Stimulated activated CD8-positive, alpha-beta memory T cell treated with anti-CD3 and anti-CD28 coated beads, Interleukin-15, amount 100 ng/mL, for 4 hours (primary cell): ENCODE measurements around the gene BBS9.
"Not testable (repeated sequence)": the region's sequence is repeated elsewhere in the genome, so short reads cannot be mapped to it uniquely, and the experiment has no call there.

Experiments
- DNase-seq, 2 donors: peaks; one replicate each; pipeline ENCODE4 v3.0.0-alpha.2; 2020; ENCODE audit warnings: low read depth in 2 of 2

BBS9 gene

DNA sequence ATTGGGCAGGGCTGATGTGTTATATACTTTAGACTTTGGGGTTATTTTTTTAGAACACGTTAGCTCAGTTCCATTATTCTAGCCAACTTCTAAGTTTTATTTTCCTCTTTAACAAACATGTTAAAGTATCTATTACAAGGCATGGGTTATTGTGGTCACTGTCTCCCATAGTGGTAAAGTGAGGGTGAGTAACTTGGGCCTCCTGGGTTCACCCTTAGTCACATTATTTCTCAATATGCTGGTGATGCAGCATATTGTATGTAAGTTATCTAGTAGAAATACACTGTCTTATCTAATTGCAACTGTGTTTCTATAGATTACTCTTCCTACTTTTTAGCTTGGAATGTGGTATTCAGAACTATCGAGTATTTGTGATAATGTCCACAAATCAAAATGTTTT is 65.9 kb downstream of the BBS9 start:
- DNase-seq, result no peak

DNA sequence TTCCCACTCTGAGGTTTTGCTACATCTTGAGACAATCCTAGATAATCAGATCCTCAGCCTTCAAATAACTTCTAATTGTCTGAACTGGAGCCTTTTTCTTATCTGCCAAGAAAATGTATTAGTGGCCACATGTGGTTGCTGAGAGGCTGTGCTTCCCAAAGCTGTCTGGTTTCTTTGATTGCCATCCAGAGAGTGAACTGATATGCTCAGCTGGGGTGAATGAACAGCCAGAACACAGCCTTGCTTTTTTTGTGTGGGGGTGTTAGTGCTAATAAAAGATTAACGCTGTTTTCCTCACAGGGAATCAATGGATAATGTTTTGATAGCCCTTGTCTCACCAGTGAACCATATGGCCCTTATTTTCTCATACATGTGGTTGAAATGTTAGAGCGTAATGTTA is 66.9 kb downstream of the BBS9 start:
- DNase-seq, result no peak

DNA sequence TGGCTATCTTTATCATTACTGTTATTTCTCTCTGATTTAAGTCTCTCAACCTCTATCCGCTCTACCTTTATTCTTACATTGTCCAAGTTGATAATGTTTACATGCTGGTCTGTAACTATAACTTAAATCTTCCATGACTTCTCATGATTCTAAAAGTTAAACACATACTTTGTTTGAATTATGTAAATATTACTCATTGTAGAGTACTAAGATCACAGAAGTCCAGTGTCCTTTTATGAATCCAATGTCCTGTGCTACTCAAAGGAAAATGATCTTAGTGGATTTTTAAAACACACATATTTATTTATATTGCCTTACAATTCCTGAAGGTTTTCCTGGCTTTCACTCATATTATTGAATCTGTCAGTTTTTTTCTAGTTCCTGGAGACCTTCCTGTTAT is 70.9 kb downstream of the BBS9 start:
- DNase-seq, result no peak

- no peak for DNase-seq
Measured at GRCh38 chr7:33201821-33202220, 72.5 kb downstream of the BBS9 start.

- DNase-seq, result no peak
Measured at GRCh38 chr7:33210958-33211357, 81.6 kb downstream of the BBS9 start.

DNA sequence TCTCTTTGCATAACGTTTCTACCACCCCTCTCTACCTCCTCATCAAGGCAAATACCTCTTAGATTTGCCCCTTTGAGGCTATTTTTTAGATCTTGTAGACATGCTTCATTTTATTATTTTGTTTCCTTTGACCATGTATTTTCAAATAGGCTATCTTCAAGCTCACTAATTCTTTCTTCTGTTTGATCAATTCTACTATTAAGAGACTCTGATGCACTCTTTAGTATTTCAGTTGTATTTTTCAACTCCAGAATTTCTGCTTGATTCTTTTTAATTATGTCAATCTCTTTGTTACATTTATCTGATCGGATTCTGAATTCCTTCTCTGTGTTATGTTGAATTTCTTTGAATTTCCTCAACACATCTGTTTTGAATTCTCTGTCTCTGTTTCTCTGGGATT is 82.8 kb downstream of the BBS9 start:
- no peak for DNase-seq

DNA sequence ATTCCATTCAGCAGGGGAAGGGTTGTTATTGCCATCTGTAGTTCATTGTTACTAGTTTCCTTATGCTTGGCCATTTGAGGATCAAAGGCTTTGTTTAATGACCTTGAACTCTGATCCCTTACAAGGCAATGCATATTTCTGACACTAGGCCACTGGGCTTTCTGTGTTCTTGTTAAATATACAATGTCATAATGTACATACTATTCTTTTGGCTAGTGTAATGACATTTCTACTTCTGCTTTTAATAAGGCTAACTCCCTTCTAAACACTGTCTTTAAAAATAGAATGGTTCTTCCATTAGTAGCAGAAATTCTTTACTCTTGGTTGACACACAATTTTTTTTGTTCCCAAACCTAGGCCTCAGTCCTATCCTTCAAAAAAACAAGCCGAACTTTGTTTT is 86.6 kb downstream of the BBS9 start:
- DNase-seq, result no peak

DNA sequence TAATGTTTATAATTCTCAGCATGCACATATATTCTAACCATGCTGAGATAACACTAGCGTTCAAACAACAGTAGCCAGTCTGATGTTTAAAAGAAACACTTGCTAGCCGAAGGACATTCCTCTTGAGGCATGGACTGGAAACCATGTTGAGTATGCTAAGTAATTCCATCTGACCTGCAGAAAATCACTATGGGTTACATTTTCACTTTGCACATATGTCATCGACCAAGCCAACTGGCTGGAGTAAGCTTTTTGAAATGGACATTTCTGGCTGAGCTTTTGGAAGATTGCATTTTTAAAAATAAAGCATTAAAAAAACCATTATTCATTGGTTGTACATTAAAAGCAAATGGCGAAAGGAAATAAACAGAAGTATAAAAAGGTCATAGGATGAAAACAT is 88.2 kb downstream of the BBS9 start:
- DNase-seq, result no peak

- not testable (repeated sequence) for DNase-seq
Measured at GRCh38 chr7:33218841-33219535, 89.6 kb downstream of the BBS9 start.

DNA sequence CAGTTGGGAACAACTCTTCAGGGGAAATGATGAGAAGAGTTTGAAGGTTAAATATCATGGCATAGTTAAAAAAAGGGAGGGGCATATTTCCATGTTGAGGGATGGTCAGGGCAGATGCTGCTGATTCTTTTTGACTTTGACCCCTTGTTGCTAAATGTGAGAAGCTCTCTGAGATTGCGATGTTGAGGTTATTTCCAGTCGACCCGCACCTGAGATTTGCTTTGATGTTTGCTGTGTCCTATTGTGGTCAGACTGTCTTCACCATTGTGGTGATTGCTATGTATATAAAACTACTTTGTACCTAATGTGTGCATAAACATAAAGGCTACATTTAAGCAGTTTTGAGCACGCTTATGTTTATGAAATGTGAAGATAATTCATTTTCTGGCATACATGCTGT is 90.9 kb downstream of the BBS9 start:
- no peak for DNase-seq

GRCh38 chr7:33221390-33221789 is 92.0 kb downstream of the BBS9 start:
- no peak for DNase-seq

DNA sequence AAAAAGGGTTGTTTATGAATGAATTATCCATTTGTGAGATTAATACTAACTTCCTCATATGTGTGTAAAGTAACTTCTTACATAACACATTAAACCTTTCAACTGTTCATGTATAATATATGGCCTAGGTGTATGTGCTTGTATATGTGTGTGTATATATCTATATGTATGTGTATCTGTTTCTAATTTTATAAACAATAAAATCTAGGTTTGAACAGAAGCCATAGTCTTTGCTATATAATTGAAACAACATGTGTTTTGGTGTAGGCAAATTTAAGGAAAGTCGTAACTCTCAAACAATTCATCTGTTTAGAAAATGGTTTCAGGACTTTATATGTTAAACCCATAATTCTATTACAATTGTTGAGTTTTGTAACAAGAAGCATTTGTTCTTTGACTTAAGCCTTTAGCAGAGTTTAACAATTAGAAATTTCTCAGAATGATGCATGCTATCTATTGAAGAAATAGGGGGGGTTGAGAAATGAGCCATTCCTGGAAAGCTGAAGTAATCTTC is 103.3 kb downstream of the BBS9 start:
- no peak for DNase-seq

DNA sequence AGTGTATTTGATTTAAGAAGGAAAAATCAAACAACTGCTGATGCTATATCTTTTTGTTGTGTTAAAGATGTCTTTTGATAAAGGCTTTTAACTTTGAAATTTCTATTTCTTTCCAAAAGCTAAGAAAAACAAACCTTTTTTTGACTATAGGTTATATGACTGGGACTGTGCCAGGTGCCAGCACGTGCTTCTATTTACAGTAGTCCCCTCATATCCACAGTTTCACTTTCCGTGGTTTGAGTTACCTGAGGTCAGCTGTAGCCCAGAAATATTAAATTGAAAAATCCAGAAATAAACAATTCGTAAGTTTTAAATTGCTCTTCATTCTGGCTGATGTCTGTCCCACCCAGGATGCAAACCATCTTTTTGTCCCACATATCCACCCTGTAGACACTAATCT is 104.3 kb downstream of the BBS9 start:
- no peak for DNase-seq

- DNase-seq, result no peak
Measured at GRCh38 chr7:33237036-33237435, 107.7 kb downstream of the BBS9 start.

DNA sequence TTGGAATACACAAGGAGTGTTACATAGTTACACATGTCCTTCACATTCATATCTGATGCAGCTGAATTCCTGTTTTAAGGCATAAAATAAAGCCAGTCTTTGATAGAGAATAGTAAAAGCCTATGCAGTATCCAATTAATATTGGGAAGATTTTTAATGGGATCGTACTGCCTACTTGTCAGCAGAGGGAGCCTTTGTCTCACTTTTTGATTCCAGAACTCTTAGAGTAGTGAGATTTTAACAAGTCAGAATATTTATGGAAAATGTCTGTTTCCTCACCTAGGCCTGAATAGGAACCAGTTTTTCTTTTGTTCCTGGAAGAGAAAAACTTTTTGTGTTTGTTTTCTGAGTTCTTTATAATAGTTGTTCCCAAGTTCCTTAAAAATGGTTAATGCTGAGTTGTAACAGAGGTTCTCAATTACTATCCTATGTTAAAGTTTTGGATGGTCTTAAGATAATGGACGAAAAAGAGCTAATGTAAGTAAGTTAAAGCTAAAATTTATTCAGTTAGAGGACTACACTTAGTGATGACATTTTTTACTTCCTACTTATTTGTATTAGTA is 114.0 kb downstream of the BBS9 start:
- DNase-seq, result no peak

DNA sequence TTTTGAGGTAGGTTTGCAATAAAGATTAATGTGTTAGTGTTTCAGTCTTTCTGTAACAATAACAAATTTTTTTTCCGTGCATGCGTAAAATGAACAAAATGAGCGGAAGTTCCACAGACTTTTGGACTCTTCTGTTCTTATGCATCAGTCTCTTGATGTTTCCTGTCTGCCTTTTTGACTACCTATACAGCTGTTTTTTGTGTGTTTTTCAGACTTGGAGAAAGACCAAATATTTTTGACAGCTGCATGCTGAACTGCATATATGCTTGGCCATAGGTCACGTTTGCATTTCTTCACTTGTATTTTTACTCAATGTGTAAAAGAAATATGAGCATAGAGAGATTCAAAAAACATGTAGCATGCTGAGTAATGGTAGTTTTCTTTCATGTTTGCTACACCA is 119.3 kb downstream of the BBS9 start:
- DNase-seq, result no peak

DNA sequence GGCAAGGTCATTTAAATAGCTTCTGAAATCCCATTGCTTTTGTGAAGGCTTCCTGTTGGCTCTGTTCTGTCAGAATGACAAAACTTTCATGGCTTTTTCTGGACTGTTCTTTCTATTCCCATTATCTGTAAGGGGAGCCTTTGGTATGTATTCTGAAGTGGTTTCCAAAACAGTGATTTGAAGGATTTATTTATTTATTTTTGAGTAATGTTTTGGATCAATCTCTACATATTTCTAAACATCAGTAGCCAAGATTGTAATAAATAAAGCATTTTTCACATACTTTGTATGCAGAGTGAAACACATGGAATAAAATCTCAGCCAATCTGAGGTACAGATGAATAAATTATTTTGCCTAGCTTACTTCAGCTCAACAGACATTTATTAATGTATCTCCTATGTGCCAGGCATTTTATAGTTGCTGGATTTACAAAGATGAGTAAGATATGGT is 121.1 kb downstream of the BBS9 start:
- no peak for DNase-seq

GRCh38 chr7:33251301-33251700 is 121.9 kb downstream of the BBS9 start:
- no peak for DNase-seq

DNA sequence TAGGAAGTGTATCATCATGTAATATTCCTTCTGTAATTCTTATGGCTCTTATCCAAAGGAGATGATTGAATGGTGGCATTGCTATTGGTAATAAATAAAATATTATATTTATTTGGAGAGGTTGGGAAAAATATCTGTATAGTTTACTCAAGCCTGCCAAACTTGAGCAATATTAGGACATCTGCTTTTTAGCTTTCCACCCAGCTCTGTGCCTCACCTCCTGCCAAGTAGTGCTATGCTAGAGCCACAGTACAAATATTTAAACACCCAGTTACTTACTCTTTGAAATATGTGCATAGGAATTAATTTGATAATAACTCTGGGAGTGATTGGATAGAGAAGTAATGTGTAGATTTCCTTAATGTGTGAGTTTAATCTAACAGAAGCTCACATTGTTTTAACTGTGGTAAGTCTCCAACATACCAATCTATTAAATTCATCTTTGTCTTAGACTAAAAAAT is 129.2 kb downstream of the BBS9 start:
- DNase-seq, result no peak

DNA sequence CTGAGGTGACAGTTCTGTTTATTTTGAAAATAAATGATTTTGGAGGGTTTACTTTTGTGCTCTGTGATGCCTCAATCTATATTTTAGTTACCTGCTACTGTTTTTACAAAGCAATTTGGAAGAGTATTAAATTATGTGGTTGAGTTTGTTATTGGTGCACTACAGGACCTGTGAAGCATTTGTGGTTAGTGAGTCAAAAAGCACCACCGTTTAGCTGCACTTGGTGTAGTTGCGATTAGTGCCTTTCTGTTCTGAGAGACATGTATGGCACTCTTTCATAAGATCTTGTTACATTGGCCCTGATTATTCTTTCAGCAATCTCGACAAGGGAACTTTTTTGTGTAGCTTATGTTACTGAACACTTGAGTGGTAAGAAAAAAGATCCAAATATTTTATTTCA is 132.2 kb downstream of the BBS9 start:
- no peak for DNase-seq

GRCh38 chr7:33262476-33262875 is 133.1 kb downstream of the BBS9 start:
- no peak for DNase-seq

DNA sequence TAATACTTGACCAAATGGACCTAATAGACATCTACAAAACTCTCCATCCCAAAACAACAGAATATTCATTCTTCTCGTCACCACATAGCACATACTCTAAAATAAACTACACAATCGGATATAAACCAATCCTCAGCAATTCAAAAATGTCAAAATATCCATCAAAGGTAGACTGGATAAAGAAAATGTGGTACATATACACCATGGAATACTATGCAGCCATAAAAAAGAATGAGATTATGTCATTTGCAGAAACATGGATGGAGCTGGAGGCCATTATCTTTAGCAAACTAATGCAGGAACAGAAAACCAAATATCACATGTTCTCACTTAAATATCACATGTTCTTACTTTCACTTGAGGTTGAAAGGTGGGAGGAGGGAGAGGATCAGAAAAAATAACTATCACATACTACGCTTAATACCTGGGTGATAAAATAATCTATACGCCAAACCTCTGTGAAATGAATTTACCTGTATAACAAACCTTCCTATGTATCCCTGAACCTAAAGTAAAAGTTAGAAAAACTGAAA is 142.5 kb downstream of the BBS9 start:
- not testable (repeated sequence) for DNase-seq

DNA sequence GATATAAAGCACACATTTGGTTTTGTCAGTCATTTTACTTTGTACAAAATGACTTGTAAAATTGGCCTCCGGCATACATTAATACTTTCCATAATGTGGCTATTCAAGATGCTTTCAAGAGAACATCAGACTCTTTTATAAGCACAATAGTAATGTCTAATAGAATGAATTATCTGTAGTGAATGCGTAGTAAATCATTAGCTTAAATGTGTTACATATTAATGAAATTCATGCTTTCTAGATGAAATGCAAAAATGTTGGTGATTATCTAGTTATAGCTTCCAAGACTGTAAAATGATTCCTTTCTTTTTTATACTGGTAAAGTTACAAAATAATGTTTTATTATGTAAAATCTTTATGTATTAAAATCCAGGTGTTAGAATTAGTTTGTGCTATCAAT is 144.0 kb downstream of the BBS9 start:
- DNase-seq, result no peak
